Measurements from ENCODE around the gene TMF1.

GRCh38 chr3:69094467-69095205 is 42.5 kb upstream of the TMF1 start:
- TF ChIP-seq, protein P1, sequence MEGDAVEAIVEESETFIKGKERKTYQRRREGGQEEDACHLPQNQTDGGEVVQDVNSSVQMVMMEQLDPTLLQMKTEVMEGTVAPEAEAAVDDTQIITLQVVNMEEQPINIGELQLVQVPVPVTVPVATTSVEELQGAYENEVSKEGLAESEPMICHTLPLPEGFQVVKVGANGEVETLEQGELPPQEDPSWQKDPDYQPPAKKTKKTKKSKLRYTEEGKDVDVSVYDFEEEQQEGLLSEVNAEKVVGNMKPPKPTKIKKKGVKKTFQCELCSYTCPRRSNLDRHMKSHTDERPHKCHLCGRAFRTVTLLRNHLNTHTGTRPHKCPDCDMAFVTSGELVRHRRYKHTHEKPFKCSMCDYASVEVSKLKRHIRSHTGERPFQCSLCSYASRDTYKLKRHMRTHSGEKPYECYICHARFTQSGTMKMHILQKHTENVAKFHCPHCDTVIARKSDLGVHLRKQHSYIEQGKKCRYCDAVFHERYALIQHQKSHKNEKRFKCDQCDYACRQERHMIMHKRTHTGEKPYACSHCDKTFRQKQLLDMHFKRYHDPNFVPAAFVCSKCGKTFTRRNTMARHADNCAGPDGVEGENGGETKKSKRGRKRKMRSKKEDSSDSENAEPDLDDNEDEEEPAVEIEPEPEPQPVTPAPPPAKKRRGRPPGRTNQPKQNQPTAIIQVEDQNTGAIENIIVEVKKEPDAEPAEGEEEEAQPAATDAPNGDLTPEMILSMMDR (IDR thresholded peaks at IDR 0.05): no peak
- TF ChIP-seq POLR2A (IDR thresholded peaks at IDR 0.05): no peak

All from testis (tissue), 2 donors.